Measurements from ENCODE around the gene CRIP2. TPM values are rescaled to one million over a fixed set of nuclear protein-coding genes. Genes with fewer than 3 reads are reported as not detected.
A peak's percentile ranks its signal among the peaks of the same experiment; 100 is the strongest.

CRIP2 gene
- total RNA-seq, 2 experiments from 2014 or later: 1.2 to 1.6 TPM

GRCh38 chr14:105480199-105480746 lies 5.7 kb downstream of the CRIP2 start:
- peaks cover 28% of the 10 kb centered on the region for H3K27me3 Mint-ChIP-seq
- ATAC-seq (ENCODE audit: low read depth) (no peak), DNase-seq (no peak)
- POLR2A ChIA-PET: interaction anchor here (0.8 to 3.1 kb wide), 8 partner anchors 8 to 415 kb away, joined by 3 to 118 read pairs (median 4); partner anchors contain the start of genes BRF1, GPR132 and TEDC1
- no peak overlapping the region for H3K27ac Mint-ChIP-seq
- peaks cover 25% of the 10 kb centered on the region for H3K4me1 Mint-ChIP-seq
- no peaks in the 10 kb centered on the region for H3K9me3 Mint-ChIP-seq
- H3K4me3 Mint-ChIP-seq: no peak overlapping the region
- H3K36me3 Mint-ChIP-seq: peaks cover 3% of the 10 kb centered on the region

- ATAC-seq (ENCODE audit: low read depth): peak; percentile 50
- POLR2A ChIA-PET: interaction anchor here (0.8 to 3.1 kb wide), 10 partner anchors 9 to 415 kb away, joined by 3 to 118 read pairs (median 4); partner anchors contain the start of genes BRF1, GPR132 and TEDC1
- peaks cover 25% of the 10 kb centered on the region for H3K4me1 Mint-ChIP-seq
These were observed 6.5 kb downstream of the CRIP2 start for GRCh38 chr14:105480807-105481801.

GRCh38 chr14:105481886-105482457 lies 7.4 kb downstream of the CRIP2 start:
- H3K4me1 Mint-ChIP-seq: peaks cover 25% of the 10 kb centered on the region
- peak overlapping the region; percentile 97 for H3K27ac Mint-ChIP-seq
- POLR2A ChIA-PET: interaction anchor here (0.9 to 3.1 kb wide), 7 partner anchors 9 to 181 kb away, joined by 3 to 118 read pairs (median 5); partner anchors contain the start of genes BRF1 and TEDC1
- no peaks in the 10 kb centered on the region for H3K9me3 Mint-ChIP-seq
- ATAC-seq (ENCODE audit: low read depth) (peak; percentile 65), DNase-seq (peak; percentile 87)
- peaks cover 19% of the 10 kb centered on the region for H3K27me3 Mint-ChIP-seq
- H3K36me3 Mint-ChIP-seq: peaks cover 3% of the 10 kb centered on the region
- peak overlapping the region; percentile 65 for H3K4me3 Mint-ChIP-seq

More at GRCh38 chr14:105480807-105481801, 6.5 kb downstream of the CRIP2 start:
- H3K27ac Mint-ChIP-seq: peak overlapping the region; percentile 97
- peaks cover 3% of the 10 kb centered on the region for H3K36me3 Mint-ChIP-seq
- H3K4me3 Mint-ChIP-seq: peak overlapping the region; percentile 64
- H3K27me3 Mint-ChIP-seq: peaks cover 21% of the 10 kb centered on the region
- no peaks in the 10 kb centered on the region for H3K9me3 Mint-ChIP-seq
- DNase-seq: peak; percentile 94

- DNase-seq (no peak), ATAC-seq (ENCODE audit: low read depth) (no peak)
- H3K4me1 Mint-ChIP-seq: peaks cover 23% of the 10 kb centered on the region
- no peaks in the 10 kb centered on the region for H3K36me3 Mint-ChIP-seq
- H3K4me3 Mint-ChIP-seq: peak overlapping the region; percentile 65
- H3K27me3 Mint-ChIP-seq: peaks cover 13% of the 10 kb centered on the region
- H3K27ac Mint-ChIP-seq: peak overlapping the region; percentile 97
- H3K9me3 Mint-ChIP-seq: no peaks in the 10 kb centered on the region
- POLR2A ChIA-PET: interaction anchor here (0.9 to 3.1 kb wide), 6 partner anchors 9 to 182 kb away, joined by 3 to 118 read pairs (median 6); partner anchors contain the start of genes BRF1 and TEDC1
These were observed 8.0 kb downstream of the CRIP2 start for GRCh38 chr14:105482486-105483110.

- POLR2A ChIA-PET: interaction anchor here (1.0 to 3.1 kb wide), 3 partner anchors 8 to 183 kb away, joined by 3 to 118 read pairs (median 7); partner anchors contain the start of genes BRF1 and TEDC1
- H3K27me3 Mint-ChIP-seq: peaks cover 10% of the 10 kb centered on the region
- H3K9me3 Mint-ChIP-seq: no peaks in the 10 kb centered on the region
- DNase-seq (no peak), ATAC-seq (ENCODE audit: low read depth) (no peak)
- peaks cover 25% of the 10 kb centered on the region for H3K4me1 Mint-ChIP-seq
- H3K27ac Mint-ChIP-seq: peak overlapping the region; percentile 97
- H3K4me3 Mint-ChIP-seq: no peak overlapping the region
- no peaks in the 10 kb centered on the region for H3K36me3 Mint-ChIP-seq
These were observed 8.9 kb downstream of the CRIP2 start for GRCh38 chr14:105483300-105484068.

GRCh38 chr14:105484069-105484996 lies 9.7 kb downstream of the CRIP2 start:
- H3K9me3 Mint-ChIP-seq: no peaks in the 10 kb centered on the region
- peaks cover 30% of the 10 kb centered on the region for H3K4me1 Mint-ChIP-seq
- peak overlapping the region; percentile 71 for H3K27ac Mint-ChIP-seq
- ATAC-seq (ENCODE audit: low read depth): no peak
- DNase-seq: no peak
- no peak overlapping the region for H3K4me3 Mint-ChIP-seq
- POLR2A ChIA-PET: no interaction called here
- peaks cover 8% of the 10 kb centered on the region for H3K27me3 Mint-ChIP-seq
- H3K36me3 Mint-ChIP-seq: no peaks in the 10 kb centered on the region

- H3K9me3 Mint-ChIP-seq: no peaks in the 10 kb centered on the region
- DNase-seq: no peak
These were observed 10.4 kb downstream of the CRIP2 start for GRCh38 chr14:105484997-105485393.

GRCh38 chr14:105485739-105486162 lies 11.1 kb downstream of the CRIP2 start:
- no peaks in the 10 kb centered on the region for H3K27me3 Mint-ChIP-seq
- DNase-seq (peak; percentile 52), ATAC-seq (ENCODE audit: low read depth) (no peak)
- no peaks in the 10 kb centered on the region for H3K9me3 Mint-ChIP-seq
- H3K36me3 Mint-ChIP-seq: no peaks in the 10 kb centered on the region
- H3K4me3 Mint-ChIP-seq: peak overlapping the region; percentile 40
- H3K27ac Mint-ChIP-seq: no peak overlapping the region
- peaks cover 28% of the 10 kb centered on the region for H3K4me1 Mint-ChIP-seq
- POLR2A ChIA-PET: interaction anchor here (0.9 kb wide), 1 partner anchor 67 kb away, joined by 5 read pairs; no protein-coding TSS in a partner anchor

More at GRCh38 chr14:105484997-105485393, 10.4 kb downstream of the CRIP2 start:
- Mint-ChIP-seq H3K27me3 (peaks cover 1% of the 10 kb centered on the region), H3K36me3 (no peaks in the 10 kb centered on the region), H3K4me3 (no peak overlapping the region), H3K27ac (no peak overlapping the region), H3K4me1 (peaks cover 30% of the 10 kb centered on the region)
- POLR2A ChIA-PET: no interaction called here
- ATAC-seq (ENCODE audit: low read depth): no peak

- Mint-ChIP-seq H3K4me1 (peaks cover 24% of the 10 kb centered on the region), H3K27me3 (no peaks in the 10 kb centered on the region)
- POLR2A ChIA-PET: interaction anchor here (0.9 kb wide), 1 partner anchor 68 kb away, joined by 5 read pairs; no protein-coding TSS in a partner anchor
These were observed 11.7 kb downstream of the CRIP2 start, which contains the start of gene CRIP1 for GRCh38 chr14:105486163-105486973. CRIP1 (plus strand) TSS chr14:105486886; CDS start chr14:105487260, 374 bp downstream.

GRCh38 chr14:105486974-105487448 lies 12.4 kb downstream of the CRIP2 start:
- Mint-ChIP-seq H3K36me3 (no peaks in the 10 kb centered on the region), H3K4me1 (peaks cover 24% of the 10 kb centered on the region), H3K27ac (peak overlapping the region; percentile 38), H3K27me3 (no peaks in the 10 kb centered on the region), H3K9me3 (no peaks in the 10 kb centered on the region), H3K4me3 (peak overlapping the region; percentile 78)
- POLR2A ChIA-PET: no interaction called here
- no peak for ATAC-seq (ENCODE audit: low read depth)
- peak; percentile 76 for DNase-seq

More at GRCh38 chr14:105486163-105486973, 11.7 kb downstream of the CRIP2 start, which contains the start of gene CRIP1:
- DNase-seq: no peak
- ATAC-seq (ENCODE audit: low read depth): no peak
- Mint-ChIP-seq H3K36me3 (no peaks in the 10 kb centered on the region), H3K4me3 (peak within 1 kb of the TSS; percentile 78), H3K27ac (peak within 1 kb of the TSS; percentile 91), H3K9me3 (no peaks in the 10 kb centered on the region)

Data from activated naive CD8-positive, alpha-beta T cell treated with anti-CD3 and anti-CD28 coated beads, Interleukin-2, amount 10 ng/mL, durations not matched to agents 7 days and 5 days (primary cell).